Measurements from ENCODE around the gene PRDM16. TPM values are rescaled to one million over a fixed set of nuclear protein-coding genes. Genes with fewer than 3 reads are reported as not detected.

The PRDM16 gene
- total RNA-seq, 1 donor from 2014 or later: 0.79 TPM

DNA sequence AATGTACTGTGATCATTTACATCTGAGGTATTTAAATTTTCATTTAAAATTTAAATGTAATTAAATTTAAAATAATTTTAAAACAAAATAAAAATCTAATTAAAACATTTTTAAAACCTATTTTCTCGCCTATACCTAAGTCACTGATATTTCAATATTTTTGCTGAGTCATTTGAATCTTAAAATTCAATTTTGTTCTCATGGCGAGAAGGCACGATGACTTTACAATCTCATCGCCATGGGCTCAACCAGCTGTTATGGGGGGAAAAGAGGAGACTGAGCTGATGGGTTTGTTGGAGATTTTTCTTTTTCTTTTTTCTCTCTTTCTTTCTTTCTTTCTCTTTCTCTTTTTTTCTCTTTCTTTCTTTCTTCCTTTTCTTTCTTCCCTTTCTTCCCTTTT lies 89.3 kb downstream of the PRDM16 start:
- no peak for FAIRE-seq
- H3K27me3 ChIP-seq (ENCODE audit: control insufficient read depth, insufficient read depth, low read length): no peaks in the 10 kb centered on the region
- H3K36me3 ChIP-seq (ENCODE audit: control insufficient read depth, insufficient read depth, low read length): no peaks in the 10 kb centered on the region
- H3K4me3 ChIP-seq (ENCODE audit: low read depth, low read length): no peak overlapping the region
- DNase-seq (ENCODE audit: low read depth): no peak
- TF ChIP-seq, protein P1, sequence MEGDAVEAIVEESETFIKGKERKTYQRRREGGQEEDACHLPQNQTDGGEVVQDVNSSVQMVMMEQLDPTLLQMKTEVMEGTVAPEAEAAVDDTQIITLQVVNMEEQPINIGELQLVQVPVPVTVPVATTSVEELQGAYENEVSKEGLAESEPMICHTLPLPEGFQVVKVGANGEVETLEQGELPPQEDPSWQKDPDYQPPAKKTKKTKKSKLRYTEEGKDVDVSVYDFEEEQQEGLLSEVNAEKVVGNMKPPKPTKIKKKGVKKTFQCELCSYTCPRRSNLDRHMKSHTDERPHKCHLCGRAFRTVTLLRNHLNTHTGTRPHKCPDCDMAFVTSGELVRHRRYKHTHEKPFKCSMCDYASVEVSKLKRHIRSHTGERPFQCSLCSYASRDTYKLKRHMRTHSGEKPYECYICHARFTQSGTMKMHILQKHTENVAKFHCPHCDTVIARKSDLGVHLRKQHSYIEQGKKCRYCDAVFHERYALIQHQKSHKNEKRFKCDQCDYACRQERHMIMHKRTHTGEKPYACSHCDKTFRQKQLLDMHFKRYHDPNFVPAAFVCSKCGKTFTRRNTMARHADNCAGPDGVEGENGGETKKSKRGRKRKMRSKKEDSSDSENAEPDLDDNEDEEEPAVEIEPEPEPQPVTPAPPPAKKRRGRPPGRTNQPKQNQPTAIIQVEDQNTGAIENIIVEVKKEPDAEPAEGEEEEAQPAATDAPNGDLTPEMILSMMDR (IDR thresholded peaks at IDR 0.05; ENCODE audit: insufficient read depth, low read length, severe bottlenecking): no peak

DNA sequence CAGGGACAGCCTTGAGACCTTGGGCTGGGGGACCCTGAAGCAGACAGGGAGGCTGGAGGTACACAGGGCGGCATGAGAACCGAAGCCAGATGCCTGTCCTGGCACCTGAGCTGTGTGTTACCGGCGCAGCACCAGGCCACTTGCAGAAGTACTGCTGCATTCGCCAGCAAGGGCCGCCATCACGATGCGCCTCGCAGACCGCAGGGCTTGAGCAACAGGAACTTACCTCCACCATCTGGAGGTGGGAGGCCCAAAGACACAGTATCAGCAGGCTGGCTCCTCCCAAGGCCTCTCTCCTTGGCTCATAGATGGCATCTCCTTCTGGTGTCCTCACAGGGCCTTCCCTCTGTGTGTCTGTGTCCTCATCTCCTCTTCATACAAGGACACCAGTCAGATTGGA lies 90.1 kb downstream of the PRDM16 start:
- H3K36me3 ChIP-seq (ENCODE audit: control insufficient read depth, insufficient read depth, low read length): no peaks in the 10 kb centered on the region
- no peak for FAIRE-seq
- TF ChIP-seq, protein P1 (IDR thresholded peaks at IDR 0.05; ENCODE audit: insufficient read depth, low read length, severe bottlenecking): no peak
- H3K27me3 ChIP-seq (ENCODE audit: control insufficient read depth, insufficient read depth, low read length): no peaks in the 10 kb centered on the region
- no peak overlapping the region for H3K4me3 ChIP-seq (ENCODE audit: low read depth, low read length)
- DNase-seq (ENCODE audit: low read depth): no peak

DNA sequence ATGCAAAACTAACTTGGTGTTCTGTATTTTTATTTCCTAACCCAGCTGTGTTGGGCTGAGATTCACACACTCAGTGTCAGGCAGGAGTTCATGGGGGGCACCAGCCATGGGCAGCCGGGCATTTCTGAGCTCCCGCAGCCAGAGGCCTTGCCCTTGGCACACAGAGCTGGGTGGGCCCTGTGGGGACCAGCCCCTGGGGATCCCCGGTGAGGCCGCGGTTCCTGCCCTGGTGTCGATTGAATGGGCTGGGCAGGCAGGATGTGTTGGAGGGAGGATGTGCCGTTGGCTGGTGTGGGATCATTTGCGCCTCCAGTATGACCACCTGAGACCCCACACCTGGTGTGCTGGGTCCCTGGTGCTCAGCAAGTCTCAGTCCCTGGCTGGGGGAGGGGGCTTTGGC lies 91.0 kb downstream of the PRDM16 start:
- DNase-seq (ENCODE audit: low read depth): no peak
- FAIRE-seq: no peak
- no peaks in the 10 kb centered on the region for H3K27me3 ChIP-seq (ENCODE audit: control insufficient read depth, insufficient read depth, low read length)

DNA sequence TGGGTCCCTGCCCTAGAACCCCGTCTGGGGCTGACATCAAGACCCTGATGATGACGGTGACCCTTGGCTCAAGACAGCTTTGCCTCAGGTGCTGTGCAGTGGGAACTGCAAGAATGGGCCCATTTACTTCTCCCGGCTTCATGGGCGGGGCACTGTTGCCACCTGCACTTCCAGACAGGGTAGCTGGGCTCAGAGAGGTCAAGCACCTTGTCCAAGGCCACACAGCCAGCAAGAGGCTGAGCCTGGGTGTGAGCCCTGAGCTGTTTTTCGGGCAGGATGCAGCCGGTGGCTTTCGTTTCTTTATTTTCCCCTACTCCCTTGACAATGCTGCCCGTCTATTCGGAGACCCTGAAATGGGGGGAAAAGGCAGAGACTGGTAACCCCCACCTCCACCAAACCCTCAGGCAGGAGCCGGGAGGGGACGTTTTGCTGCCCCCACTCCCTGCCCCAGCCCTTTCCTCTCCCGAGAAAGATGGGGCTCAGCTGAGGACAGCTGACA lies 91.7 kb downstream of the PRDM16 start:
- TF ChIP-seq, protein P1 (IDR thresholded peaks at IDR 0.05; ENCODE audit: insufficient read depth, low read length, severe bottlenecking): no peak
- FAIRE-seq: no peak
- no peaks in the 10 kb centered on the region for H3K27me3 ChIP-seq (ENCODE audit: control insufficient read depth, insufficient read depth, low read length)

More for the DNA sequence above, 91.0 kb downstream of the PRDM16 start:
- no peak overlapping the region for H3K4me3 ChIP-seq (ENCODE audit: low read depth, low read length)
- H3K36me3 ChIP-seq (ENCODE audit: control insufficient read depth, insufficient read depth, low read length): no peaks in the 10 kb centered on the region
- TF ChIP-seq, protein P1 (IDR thresholded peaks at IDR 0.05; ENCODE audit: insufficient read depth, low read length, severe bottlenecking): no peak

DNA sequence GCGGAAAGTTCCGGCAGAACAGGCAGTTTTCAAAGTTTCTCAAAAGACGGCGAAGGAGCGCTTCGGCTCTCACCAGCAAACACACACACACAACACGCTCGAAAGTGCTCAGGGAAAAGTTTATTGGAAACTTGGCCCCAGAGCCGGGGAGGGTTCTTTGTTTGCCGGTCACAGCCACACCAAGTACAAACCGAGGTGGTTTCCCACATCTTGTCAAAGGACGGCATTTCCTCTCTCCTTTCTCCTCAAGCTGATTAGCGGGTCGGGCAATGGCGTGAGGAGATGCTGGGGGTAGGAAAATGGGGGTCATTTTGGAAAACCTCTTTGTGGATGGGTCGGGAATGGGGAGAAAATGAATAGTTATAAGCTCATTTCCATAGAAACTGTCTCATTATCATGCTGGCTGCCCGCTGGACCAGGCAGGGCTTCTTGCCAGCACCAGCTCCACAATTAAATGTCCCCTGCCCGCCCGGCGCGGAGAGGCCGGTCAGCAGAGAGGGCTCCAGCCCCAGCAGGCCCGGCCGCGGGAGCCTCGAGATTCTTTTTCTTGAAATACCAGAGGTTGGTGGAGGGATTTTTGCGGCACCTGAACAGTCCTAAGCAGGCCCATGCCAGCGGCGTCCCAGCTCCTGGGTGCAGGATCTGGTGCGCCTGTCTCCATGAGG lies 92.3 kb downstream of the PRDM16 start:
- H3K27me3 ChIP-seq (ENCODE audit: control insufficient read depth, insufficient read depth, low read length): no peaks in the 10 kb centered on the region
- H3K4me3 ChIP-seq (ENCODE audit: low read depth, low read length): no peak overlapping the region

More for the DNA sequence above, 91.7 kb downstream of the PRDM16 start:
- Histone ChIP-seq H3K36me3 (ENCODE audit: control insufficient read depth, insufficient read depth, low read length) (no peaks in the 10 kb centered on the region), H3K4me3 (ENCODE audit: low read depth, low read length) (no peak overlapping the region)
- DNase-seq (ENCODE audit: low read depth): no peak

More for the DNA sequence above, 92.3 kb downstream of the PRDM16 start:
- DNase-seq (ENCODE audit: low read depth) (no peak), FAIRE-seq (no peak)
- H3K36me3 ChIP-seq (ENCODE audit: control insufficient read depth, insufficient read depth, low read length): no peaks in the 10 kb centered on the region
- TF ChIP-seq, protein P1 (IDR thresholded peaks at IDR 0.05; ENCODE audit: insufficient read depth, low read length, severe bottlenecking): no peak

All from bronchial epithelial cell (primary cell).